Tibial nerve (tissue), 4 donors: ENCODE data around the gene SNRPD1. TPM values are rescaled to one million over a fixed set of nuclear protein-coding genes. Genes with fewer than 3 reads are reported as not detected.

Experiments used
- DNase-seq, 2 donors: peaks; one replicate each; pipeline ENCODE4 v3.0.0-alpha.2; 2019; ENCODE audit warnings: low spot score in 2 of 2
- H3K27ac ChIP-seq, 4 donors: fragments of 200-600 bp; sonication (generic) in 3 of 4; one replicate each; pipeline ENCODE4 v1.5.1; 2017 to 2019; ENCODE audit warnings: mild to moderate bottlenecking in 1 of 4
- H3K27me3 ChIP-seq, 2 donors: fragments of 200-600 bp; sonication (generic) in 1 of 2; one replicate each; pipeline versions ENCODE4 v1.5.1 to v1.6.0; 2017 to 2019
- H3K36me3 ChIP-seq, 3 donors: fragments of 200-600 bp; sonication (generic); one replicate each; pipeline ENCODE4 v1.5.1; 2018 to 2019
- H3K4me1 ChIP-seq, 4 donors: fragments of 200-600 bp; sonication (generic) in 3 of 4; one replicate each; pipeline ENCODE4 v1.5.1; 2017 to 2019
- H3K4me3 ChIP-seq, 4 donors: fragments of 200-600 bp; sonication (generic) in 3 of 4; one replicate each; pipeline ENCODE4 v1.5.1; 2017 to 2019; ENCODE audit warnings: mild to moderate bottlenecking in 1 of 4, moderate library complexity in 1 of 4
- H3K9me3 ChIP-seq, 4 donors: fragments of 200-600 bp; sonication (generic) in 3 of 4; one replicate each; pipeline ENCODE4 v1.5.1; 2017 to 2019
- EP300 ChIP-seq, 2 donors: sonication (generic); formaldehyde crosslinking; IDR thresholded peaks; one replicate each; pipeline ENCODE4 v1.6.1; 2017; ENCODE audit warnings: antibody characterized with exemption in 2 of 2, mild to moderate bottlenecking in 1 of 2
- POLR2A ChIP-seq, 2 donors: fragments of 450-650 bp; IDR thresholded peaks; one replicate each; pipeline ENCODE4 v1.6.1; 2017; ENCODE audit warnings: antibody characterized with exemption in 2 of 2, mild to moderate bottlenecking in 2 of 2, moderate library complexity in 2 of 2
- WGBS, 2 donors: methylation state at CpG; one replicate each; pipeline ENCODE4 v1.1.5; 2018; 5-methylcytosine and 5-hydroxymethylcytosine counted together
- total RNA-seq, 4 donors: library from RNA; depleted of rRNA; stranded (reverse); fragments of >200 nt; gene quantifications; one replicate each; pipeline ENCODE4 v1.1.0, GENCODE V29; 2016
- TF ChIP-seq, protein P1 (sequence below), 5 experiments: fragments of 200-600 bp in 3 of 5; fragments of 450-650 bp in 2 of 5; sonication (generic) in 3 of 5; IDR thresholded peaks; one replicate each; pipeline ENCODE4 v1.5.1; 2016 to 2019; ENCODE audit warnings: antibody characterized with exemption in 5 of 5, mild to moderate bottlenecking in 3 of 5, moderate library complexity in 2 of 5

SNRPD1 gene
- total RNA-seq, 4 donors from 2014 or later, result 4.3 to 12.6 (median 5.2) TPM

DNA sequence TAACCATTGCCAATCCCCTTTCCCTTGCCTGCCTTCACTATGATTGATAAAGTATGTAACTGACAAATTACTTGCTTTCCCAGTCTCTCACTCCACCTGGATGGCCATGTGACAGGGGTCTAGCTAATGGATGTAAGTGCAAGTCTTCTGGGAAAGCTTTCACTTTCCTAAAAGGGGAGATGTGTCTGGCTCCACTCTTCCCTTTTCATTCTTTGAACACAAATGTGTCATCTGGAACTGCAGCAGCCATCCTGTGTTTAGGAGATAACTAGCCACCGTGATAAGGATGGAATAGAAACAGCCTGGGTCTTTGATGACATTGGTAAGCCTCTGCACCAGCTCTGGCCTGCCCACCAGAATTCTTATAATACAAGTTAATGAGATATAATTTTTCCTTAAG, 38.2 kb downstream of the SNRPD1 start:
- WGBS, 2 donors, result 76 to 88% methylated on average over 1 of the region's 1 CpG
- DNase-seq, result no peak
- H3K9me3 ChIP-seq, result no peaks in the 10 kb centered on the region
- no peaks in the 10 kb centered on the region for H3K4me1 ChIP-seq
- no peaks in the 10 kb centered on the region for H3K27me3 ChIP-seq
- no peak overlapping the region for H3K4me3 ChIP-seq
- H3K27ac ChIP-seq, result no peak overlapping the region
- H3K36me3 ChIP-seq, result peaks cover 0 to 5% (median 0%) of the 10 kb centered on the region in 3 donors
- no peak for TF ChIP-seq EP300 (IDR thresholded peaks at IDR 0.05)
- TF ChIP-seq, protein P1, sequence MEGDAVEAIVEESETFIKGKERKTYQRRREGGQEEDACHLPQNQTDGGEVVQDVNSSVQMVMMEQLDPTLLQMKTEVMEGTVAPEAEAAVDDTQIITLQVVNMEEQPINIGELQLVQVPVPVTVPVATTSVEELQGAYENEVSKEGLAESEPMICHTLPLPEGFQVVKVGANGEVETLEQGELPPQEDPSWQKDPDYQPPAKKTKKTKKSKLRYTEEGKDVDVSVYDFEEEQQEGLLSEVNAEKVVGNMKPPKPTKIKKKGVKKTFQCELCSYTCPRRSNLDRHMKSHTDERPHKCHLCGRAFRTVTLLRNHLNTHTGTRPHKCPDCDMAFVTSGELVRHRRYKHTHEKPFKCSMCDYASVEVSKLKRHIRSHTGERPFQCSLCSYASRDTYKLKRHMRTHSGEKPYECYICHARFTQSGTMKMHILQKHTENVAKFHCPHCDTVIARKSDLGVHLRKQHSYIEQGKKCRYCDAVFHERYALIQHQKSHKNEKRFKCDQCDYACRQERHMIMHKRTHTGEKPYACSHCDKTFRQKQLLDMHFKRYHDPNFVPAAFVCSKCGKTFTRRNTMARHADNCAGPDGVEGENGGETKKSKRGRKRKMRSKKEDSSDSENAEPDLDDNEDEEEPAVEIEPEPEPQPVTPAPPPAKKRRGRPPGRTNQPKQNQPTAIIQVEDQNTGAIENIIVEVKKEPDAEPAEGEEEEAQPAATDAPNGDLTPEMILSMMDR (IDR thresholded peaks at IDR 0.05), result no peak
- no peak for TF ChIP-seq POLR2A (IDR thresholded peaks at IDR 0.05)

DNA sequence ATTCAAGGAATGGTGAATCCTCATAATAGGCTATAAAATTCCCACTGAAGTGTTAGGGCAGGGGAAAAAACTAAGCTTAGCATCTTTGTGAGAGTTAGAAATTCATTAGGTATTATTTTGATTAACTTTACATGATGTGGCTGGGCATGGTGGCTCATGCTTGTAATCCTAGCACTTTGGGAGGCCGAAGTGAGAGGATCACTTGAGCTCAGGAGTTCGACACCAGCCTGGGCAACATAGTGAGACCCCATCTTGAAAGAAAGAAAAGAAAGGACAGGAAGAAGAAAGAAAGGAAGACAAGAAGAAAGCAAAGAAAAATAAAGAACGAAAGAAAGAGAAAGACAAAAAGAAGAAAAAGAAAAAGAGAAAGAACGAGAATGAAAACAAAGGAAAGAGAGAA, 40.0 kb downstream of the SNRPD1 start:
- Histone ChIP-seq H3K27ac (no peak overlapping the region), H3K27me3 (no peaks in the 10 kb centered on the region), H3K36me3 (peaks cover 0 to 13% (median 0%) of the 10 kb centered on the region in 3 donors), H3K9me3 (no peaks in the 10 kb centered on the region), H3K4me1 (no peaks in the 10 kb centered on the region), H3K4me3 (no peak overlapping the region)
- WGBS, 2 donors, result 96 to 97% methylated on average over 4 of the region's 4 CpGs
- DNase-seq, result no peak
- TF ChIP-seq POLR2A (IDR thresholded peaks at IDR 0.05) (no peak), EP300 (IDR thresholded peaks at IDR 0.05) (no peak)
- TF ChIP-seq, protein P1 (IDR thresholded peaks at IDR 0.05), result no peak

DNA sequence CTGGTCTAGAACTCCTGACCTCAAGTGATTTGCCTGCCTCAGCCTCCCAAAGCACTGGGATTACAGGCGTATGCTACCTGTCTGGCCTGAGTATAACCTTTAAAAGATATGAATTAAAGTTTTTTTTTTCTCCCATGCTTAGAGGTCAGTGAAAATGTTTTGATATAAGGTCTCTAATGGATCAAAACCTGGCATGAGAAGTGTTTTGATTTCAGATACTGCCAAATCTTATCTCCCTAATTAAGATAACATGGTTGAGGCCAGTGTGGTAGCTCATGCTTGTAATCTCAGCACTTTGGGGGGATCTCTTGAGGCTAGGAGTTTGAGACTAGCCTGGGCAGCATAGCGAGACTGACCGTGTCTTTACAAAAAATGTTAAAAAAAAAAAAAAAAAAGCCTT, 41.2 kb downstream of the SNRPD1 start:
- peaks cover 0 to 13% (median 0%) of the 10 kb centered on the region in 3 donors for H3K36me3 ChIP-seq
- no peaks in the 10 kb centered on the region for H3K9me3 ChIP-seq
- no peak overlapping the region for H3K4me3 ChIP-seq
- TF ChIP-seq, protein P1 (IDR thresholded peaks at IDR 0.05), result no peak
- TF ChIP-seq POLR2A (IDR thresholded peaks at IDR 0.05) (no peak), EP300 (IDR thresholded peaks at IDR 0.05) (no peak)
- no peak for DNase-seq
- WGBS, 2 donors, result 90 to 96% methylated on average over 3 of the region's 3 CpGs
- no peak overlapping the region for H3K27ac ChIP-seq
- H3K27me3 ChIP-seq, result no peaks in the 10 kb centered on the region
- no peaks in the 10 kb centered on the region for H3K4me1 ChIP-seq

DNA sequence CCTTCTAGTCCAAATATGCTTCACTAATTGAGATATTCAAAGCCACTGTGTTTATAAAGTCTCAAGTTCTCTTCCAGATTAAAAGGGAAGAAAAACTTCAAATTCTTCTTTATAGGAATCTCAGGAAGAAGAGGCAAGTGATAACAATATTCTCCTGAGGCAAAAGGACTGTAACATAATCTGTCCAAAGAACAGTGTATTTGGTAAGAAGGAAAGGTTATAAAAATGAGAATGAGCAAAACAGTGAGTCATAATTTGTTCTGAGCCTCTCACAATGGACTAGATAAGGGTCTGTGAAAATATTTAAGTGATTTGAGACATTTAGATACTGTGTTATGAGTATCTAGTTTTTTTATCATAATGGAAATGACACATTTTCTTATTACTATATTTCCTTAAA, 44.3 kb downstream of the SNRPD1 start:
- H3K9me3 ChIP-seq, result no peaks in the 10 kb centered on the region
- no peaks in the 10 kb centered on the region for H3K4me1 ChIP-seq
- H3K36me3 ChIP-seq, result peaks cover 0 to 17% (median 0%) of the 10 kb centered on the region in 3 donors
- TF ChIP-seq, protein P1 (IDR thresholded peaks at IDR 0.05), result no peak
- TF ChIP-seq POLR2A (IDR thresholded peaks at IDR 0.05), result no peak
- no peak overlapping the region for H3K4me3 ChIP-seq
- DNase-seq, result no peak
- H3K27ac ChIP-seq, result no peak overlapping the region
- H3K27me3 ChIP-seq, result no peaks in the 10 kb centered on the region

DNA sequence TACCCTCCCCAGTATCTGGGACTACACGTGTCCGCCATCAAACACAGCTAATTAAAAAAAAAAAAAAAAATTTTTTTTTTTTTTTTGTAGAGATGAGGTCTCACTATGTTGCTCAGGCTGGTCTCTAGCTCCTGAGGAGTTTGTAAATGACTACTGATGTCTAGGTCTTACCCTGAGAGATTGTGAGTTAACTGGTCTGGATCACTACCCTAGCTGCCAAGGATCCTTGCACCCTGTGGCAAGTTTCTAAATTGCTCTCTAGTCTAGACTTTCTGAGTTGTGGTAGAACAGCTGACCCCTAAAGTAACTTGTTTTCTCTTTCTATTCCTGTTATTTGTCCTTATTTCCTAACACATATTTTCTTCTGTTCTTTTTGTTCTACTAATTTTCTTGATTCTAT, 48.0 kb downstream of the SNRPD1 start:
- no peaks in the 10 kb centered on the region for H3K4me1 ChIP-seq
- 91 to 92% methylated on average over 2 of the region's 2 CpGs for WGBS, 2 donors
- peaks cover 0 to 24% (median 0%) of the 10 kb centered on the region in 3 donors for H3K36me3 ChIP-seq
- no peaks in the 10 kb centered on the region for H3K9me3 ChIP-seq
- no peak overlapping the region for H3K27ac ChIP-seq
- H3K4me3 ChIP-seq, result no peak overlapping the region
- TF ChIP-seq, protein P1 (IDR thresholded peaks at IDR 0.05), result no peak
- no peak for TF ChIP-seq EP300 (IDR thresholded peaks at IDR 0.05)
- no peak for TF ChIP-seq POLR2A (IDR thresholded peaks at IDR 0.05)
- no peak for DNase-seq
- no peaks in the 10 kb centered on the region for H3K27me3 ChIP-seq
